NCI-H1092 treated with DMSO at 0.1 percent for 48 hours (cell line): ENCODE data around the gene FAM98C.

Experiments used
- DNase-seq: peaks from one replicate; lab custom pipeline; 2025; lab: John Stamatoyannopoulos, UW

Gene FAM98C

GRCh38 chr19:38457202-38457601, 54.3 kb downstream of the FAM98C start:
- DNase-seq = no peak

DNA sequence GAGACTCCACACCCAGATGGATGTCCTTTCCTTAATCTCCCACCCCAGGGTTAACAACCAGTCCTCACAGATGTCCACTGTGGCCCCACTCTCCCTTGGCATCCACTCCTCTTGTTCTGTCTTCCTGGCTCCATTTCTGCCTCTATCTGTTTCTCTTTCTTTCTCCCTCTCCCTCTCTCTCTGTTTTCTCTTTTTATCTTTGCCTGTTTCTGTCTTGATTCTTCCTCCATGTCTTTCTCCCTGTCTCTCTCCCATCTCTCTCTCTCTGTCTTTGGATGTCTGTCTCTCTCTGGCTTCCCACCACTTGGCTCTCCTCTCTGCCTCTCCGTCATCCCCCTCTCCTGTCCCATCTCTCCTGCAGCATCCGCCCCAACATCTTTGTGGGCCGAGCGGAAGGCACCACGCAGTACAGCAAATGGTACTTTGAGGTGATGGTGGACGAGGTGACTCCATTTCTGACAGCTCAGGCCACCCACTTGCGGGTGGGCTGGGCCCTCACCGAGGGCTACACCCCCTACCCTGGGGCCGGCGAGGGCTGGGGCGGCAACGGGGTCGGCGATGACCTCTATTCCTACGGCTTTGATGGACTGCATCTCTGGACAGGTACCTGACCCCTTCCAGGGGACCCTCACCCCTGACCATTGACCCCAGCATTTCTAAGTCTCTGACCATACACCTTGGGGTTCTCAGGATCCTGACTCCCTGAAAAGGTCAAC, 55.0 kb downstream of the FAM98C start:
- DNase-seq = no peak
